Uterus (tissue), 4 donors: ENCODE data around the gene LTBP2. TPM values are rescaled to one million over a fixed set of nuclear protein-coding genes. Genes with fewer than 3 reads are reported as not detected.

Source experiments
- DNase-seq, 2 donors: peaks; one replicate each; pipeline ENCODE4 v3.0.0-alpha.2; 2019 to 2020
- H3K27ac ChIP-seq, 2 donors: fragments of 200-600 bp; sonication (generic); 1 replicate in 1 of 2; 2 replicates in 1 of 2; pipeline ENCODE4 v1.5.1; 2016 to 2018
- H3K27me3 ChIP-seq, 2 donors: fragments of 200-600 bp; sonication (generic); one replicate each; pipeline ENCODE4 v1.5.1; 2018 to 2019; ENCODE audit warnings: control low read depth in 1 of 2
- H3K36me3 ChIP-seq, 2 donors: fragments of 200-600 bp; sonication (generic); one replicate each; pipeline ENCODE4 v1.5.1; 2019; ENCODE audit warnings: control low read depth in 1 of 2
- H3K4me1 ChIP-seq, 2 donors: fragments of 200-600 bp; sonication (generic); one replicate each; pipeline ENCODE4 v1.5.1; 2018 to 2019; ENCODE audit warnings: control low read depth in 1 of 2
- H3K4me3 ChIP-seq, 2 donors: fragments of 200-600 bp; sonication (generic); 1 replicate in 1 of 2; 2 replicates in 1 of 2; pipeline ENCODE4 v1.5.1; 2018 to 2019; ENCODE audit warnings: mild to moderate bottlenecking in 1 of 2
- H3K9me3 ChIP-seq, 2 donors: fragments of 200-600 bp; sonication (generic); one replicate each; pipeline ENCODE4 v1.5.1; 2019; ENCODE audit warnings: control low read depth in 1 of 2
- CTCF ChIP-seq, 4 experiments: fragments of 200-600 bp in 2 of 4; fragments of 450-650 bp in 2 of 4; sonication (generic) in 2 of 4; IDR thresholded peaks; one replicate each; pipeline ENCODE4 v1.5.1; 2016 to 2019; ENCODE audit warnings: antibody characterized with exemption in 4 of 4, mild to moderate bottlenecking in 2 of 4, moderate library complexity in 1 of 4
- POLR2A ChIP-seq, 2 donors: fragments of 450-650 bp; IDR thresholded peaks; one replicate each; pipeline ENCODE4 v1.6.1; 2016; ENCODE audit warnings: antibody characterized with exemption in 2 of 2, mild to moderate bottlenecking in 1 of 2, moderate library complexity in 1 of 2
- intact Hi-C: fragments of 100-400 bp; cut with DNase I; formaldehyde crosslinking; loops from one replicate; pipeline ENCODE4 v1.15.1; 2023; ENCODE audit warnings: low total_unique reads
- total RNA-seq, 4 donors: library from RNA; depleted of rRNA in 3 of 4; stranded (reverse); fragments of >200 nt in 3 of 4; gene quantifications; one replicate each; pipeline versions ENCODE4 v1.1.0 to v1.2.4, GENCODE V29; 2014 to 2023
- donor health status: DM: yes; HTN: yes; CAD: no.

The LTBP2 gene
- total RNA-seq, 4 donors from 2014 or later: 18.8 to 70.6 (median 35.1) TPM

DNA sequence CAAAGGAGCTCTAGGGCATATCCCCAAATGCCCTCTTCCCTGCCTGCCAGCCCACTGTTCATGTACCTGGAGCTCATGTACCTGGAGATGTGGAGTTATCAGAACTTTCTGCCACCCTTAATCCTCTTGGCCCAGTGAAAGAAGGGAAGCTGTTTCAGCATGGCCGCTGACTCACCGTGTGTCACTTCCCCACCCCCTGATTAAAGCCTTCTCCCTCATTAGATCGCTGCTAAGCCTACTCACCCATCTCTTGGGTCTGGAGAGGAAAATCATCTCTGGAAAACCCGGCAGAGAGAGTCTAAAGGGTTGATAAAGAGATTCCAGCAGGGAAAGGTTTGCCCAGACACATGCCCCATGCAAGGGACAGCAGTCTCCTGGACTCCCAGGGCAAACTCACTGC is 4.5 kb upstream of the LTBP2 start:
- TF ChIP-seq POLR2A (IDR thresholded peaks at IDR 0.05) (no peak), CTCF (IDR thresholded peaks at IDR 0.05) (no peak)
- Histone ChIP-seq H3K27ac (no peak overlapping the region), H3K4me1 (peaks cover 7% of the 10 kb centered on the region in 2 donors), H3K36me3 (no peaks in the 10 kb centered on the region), H3K9me3 (no peaks in the 10 kb centered on the region), H3K27me3 (no peaks in the 10 kb centered on the region), H3K4me3 (no peak overlapping the region)
- DNase-seq: no peak
- intact Hi-C loops: no loop called here

- no peak overlapping the region for H3K27ac ChIP-seq
- H3K27me3 ChIP-seq: no peaks in the 10 kb centered on the region
- intact Hi-C loops: no loop called here
- DNase-seq: no peak
- no peaks in the 10 kb centered on the region for H3K9me3 ChIP-seq
- H3K36me3 ChIP-seq: no peaks in the 10 kb centered on the region
- no peak overlapping the region for H3K4me3 ChIP-seq
- peaks cover 7 to 11% of the 10 kb centered on the region in 2 donors for H3K4me1 ChIP-seq
- TF ChIP-seq POLR2A (IDR thresholded peaks at IDR 0.05) (no peak), CTCF (IDR thresholded peaks at IDR 0.05) (no peak)
These were observed 3.7 kb upstream of the LTBP2 start for GRCh38 chr14:74615735-74616134.

- no peak overlapping the region for H3K4me3 ChIP-seq
These were observed 2.8 kb upstream of the LTBP2 start for GRCh38 chr14:74614508-74615495.

DNA sequence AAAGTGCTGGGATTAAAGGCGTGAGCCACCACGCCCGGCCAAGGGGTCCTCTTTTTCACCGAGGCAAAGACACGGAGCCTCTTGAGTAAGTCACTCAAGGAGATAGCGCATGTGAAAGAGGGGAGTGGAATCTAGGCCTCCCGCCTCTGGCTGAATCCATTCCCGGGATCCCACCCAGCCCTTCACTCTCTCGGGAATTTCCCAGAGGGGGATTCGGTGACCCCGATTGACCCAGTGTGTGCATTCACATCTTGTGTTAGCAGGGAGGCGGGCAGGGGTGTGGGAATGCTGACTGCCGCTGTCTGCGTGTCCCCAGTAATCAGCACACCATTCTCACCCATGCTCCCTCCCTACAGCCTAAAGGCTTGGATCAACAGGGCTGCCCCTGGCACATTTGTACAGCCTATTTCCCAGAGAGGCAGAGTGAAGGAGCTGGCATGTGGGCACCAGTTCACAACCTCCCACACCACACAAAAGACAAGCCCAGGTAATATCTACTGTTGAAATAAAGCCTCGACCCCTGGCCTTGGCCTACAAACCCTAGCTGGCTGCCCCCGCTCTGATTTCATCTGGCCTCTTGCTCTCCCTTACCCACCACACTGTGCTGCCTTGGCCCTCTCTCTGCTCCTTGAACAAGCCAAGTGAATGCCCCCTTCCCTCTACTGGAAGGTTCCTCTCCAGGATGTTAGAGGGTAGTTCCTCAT is 1.3 kb upstream of the LTBP2 start:
- no peak for DNase-seq
- no peak overlapping the region for H3K4me3 ChIP-seq
- no peak for TF ChIP-seq CTCF (IDR thresholded peaks at IDR 0.05)
- TF ChIP-seq POLR2A (IDR thresholded peaks at IDR 0.05): no peak
- intact Hi-C loops: loop anchor here (5.0 kb wide), 1 partner anchor 111 kb away; no protein-coding TSS in a partner anchor
- H3K36me3 ChIP-seq: no peaks in the 10 kb centered on the region
- H3K27ac ChIP-seq: peak overlapping the region; percentile 68 to 83
- H3K27me3 ChIP-seq: no peaks in the 10 kb centered on the region
- H3K9me3 ChIP-seq: no peaks in the 10 kb centered on the region
- peaks cover 0 to 8% of the 10 kb centered on the region in 2 donors for H3K4me1 ChIP-seq

More at GRCh38 chr14:74614508-74615495, 2.8 kb upstream of the LTBP2 start:
- Histone ChIP-seq H3K27ac (no peak overlapping the region), H3K36me3 (no peaks in the 10 kb centered on the region), H3K9me3 (no peaks in the 10 kb centered on the region), H3K4me1 (peaks cover 0 to 15% of the 10 kb centered on the region in 2 donors), H3K27me3 (no peaks in the 10 kb centered on the region)
- DNase-seq: no peak
- TF ChIP-seq CTCF (IDR thresholded peaks at IDR 0.05): no peak
- intact Hi-C loops: loop anchor here (5.0 kb wide), 1 partner anchor 113 kb away; no protein-coding TSS in a partner anchor
